ENCODE data around the gene THBS3.
A peak's percentile ranks its signal among the peaks of the same experiment; 100 is the strongest.
"Not testable (repeated sequence)": the region's sequence is repeated elsewhere in the genome, so short reads cannot be mapped to it uniquely, and the experiment has no call there.

The THBS3 gene

DNA sequence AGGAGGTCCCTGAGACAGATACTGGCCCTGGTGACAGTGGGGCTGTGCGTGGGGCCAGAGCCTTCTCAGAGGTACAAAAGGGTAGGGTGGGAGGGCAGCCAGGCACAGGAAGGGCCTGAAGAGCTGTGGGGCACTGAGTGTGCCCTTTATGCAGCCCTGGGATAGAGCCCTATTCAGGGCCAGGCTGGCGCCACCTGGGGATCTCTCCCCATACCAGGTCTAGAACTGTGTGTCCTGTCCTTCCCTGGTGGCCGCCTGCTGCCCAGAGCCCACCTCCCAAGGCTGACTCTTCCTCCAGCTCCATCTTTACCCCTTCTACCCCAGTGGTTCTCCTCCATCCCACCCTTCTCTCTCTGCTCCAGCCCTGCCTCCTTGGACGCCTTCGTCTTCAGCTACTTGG, 25.8 kb upstream of the THBS3 start:
- DNase-seq, result not testable (repeated sequence)

DNA sequence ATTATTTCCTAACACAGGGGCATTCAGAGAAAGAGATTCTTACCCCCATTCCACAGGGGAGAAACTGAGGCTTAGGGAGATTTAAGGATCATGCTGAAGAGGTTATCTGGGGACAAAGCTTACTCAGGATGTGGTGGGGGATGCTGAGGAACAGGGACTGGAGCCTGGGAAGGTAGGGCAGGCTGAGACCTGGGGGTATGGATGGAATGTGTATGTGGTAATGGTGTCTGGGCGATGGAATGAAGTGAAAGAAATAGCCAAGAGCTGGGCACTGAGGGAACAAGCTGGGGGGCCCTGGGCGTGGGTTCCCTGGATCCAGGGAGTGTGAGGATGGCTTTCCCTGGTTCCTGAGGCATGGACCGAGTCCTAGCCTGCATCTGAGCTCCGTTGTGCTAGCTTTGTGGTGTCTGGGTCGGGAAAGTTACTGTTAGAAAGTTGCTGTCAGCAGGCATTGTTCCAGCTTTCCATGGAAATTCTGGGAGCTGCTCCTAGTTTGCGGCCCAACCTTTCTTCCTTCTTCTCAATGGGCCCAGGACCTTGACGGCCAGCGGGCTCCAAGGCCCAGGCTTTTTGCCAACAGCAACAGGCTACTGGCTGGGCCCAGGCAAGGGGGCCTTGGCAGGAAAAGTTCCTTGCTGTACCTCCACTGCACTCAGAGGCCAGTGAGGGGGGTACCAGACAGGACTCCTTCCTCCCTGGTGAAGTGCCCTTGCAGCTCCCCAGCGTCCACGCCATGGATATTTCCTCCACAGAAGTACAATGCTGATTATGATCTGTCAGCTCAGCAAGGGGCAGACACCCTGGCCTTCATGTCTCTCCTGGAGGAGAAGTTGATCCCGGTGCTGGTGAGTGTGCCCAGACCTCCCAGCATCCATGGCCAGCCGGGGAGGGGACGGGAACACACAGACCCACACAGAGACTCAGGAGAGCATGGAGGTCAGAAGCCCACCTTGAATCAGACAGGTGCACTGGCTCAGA, 24.6 kb upstream of the THBS3 start:
- DNase-seq, result not testable (repeated sequence)

DNA sequence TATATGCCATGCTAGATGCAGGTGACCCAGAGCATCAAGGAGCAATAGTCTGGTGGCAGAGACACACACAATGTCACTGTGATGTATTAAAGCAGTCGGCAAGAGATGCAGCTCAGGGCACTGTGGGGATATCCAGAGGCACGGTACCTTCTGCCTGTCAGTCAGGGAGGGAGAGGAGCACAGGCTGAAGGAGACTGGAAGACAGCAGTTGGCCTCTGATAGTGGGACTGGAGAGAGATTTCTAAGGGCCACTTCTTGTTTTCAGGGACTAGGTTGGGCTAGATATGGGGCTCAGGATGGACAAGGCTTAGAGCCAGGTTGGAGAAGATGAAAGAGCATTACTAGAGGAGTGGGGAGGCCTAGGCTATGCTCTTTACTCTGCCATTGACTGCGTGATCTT, 23.6 kb upstream of the THBS3 start:
- not testable (repeated sequence) for DNase-seq

GRCh38 chr1:155228096-155228427, 20.4 kb upstream of the THBS3 start:
- no peak for DNase-seq

DNA sequence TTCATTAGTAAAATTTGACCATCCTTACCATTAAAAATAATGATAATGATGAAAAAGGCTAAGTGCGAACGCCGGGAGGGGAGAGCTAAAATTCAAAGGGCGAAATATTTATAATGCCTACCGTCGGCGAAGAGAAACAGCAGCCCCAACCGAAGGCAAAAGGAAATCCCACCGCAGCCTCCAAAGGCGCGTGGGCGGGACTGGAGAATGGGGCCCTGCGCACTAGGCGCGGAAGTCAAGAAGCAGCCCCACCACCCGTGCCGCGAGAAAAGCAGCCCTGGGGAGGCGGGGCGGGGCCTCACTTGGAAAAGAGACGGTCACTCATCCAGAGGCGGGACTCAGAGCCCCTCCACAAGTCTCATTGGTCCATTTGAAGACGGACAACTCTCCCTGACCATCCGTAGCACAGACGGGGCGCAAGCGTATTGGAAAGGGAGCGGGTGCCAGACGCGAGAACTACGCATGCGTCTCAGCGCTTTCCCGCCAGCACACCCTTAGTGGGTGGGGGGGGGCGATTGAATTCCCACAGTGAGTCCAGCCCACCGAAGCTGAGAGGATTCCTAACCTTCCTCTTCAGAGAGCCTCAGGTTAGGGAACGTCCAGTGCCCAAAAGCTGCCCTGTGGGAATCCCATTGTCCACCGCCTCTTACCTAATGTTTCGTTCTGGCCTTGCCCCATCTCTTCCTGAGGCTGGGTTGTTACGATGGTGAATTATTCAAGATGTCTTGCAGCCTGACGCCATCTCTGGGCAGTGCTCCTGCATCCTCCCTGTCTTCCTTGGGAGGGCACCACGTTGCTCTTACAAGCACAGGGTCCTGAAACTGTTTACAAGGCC, 19.8 kb upstream of the THBS3 start:
- peak; percentile 99 for DNase-seq

DNA sequence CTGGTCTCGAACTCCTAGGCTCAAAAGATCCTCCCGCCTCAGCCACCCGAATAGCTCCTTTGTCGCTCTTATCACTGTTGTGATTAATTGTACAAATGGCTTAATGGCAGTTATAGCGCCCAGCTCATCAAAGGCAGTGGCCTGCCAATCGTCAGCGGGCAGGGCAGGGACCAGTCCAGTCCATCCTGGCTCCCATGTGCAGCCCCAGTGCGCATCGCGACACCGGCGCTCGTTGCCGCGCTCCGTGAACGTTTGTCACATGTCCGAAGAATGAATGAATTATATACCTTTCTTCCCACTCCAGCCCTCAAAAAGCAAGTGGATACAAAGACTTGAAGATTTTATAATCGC, 19.2 kb upstream of the THBS3 start:
- DNase-seq, result peak; percentile 62

GRCh38 chr1:155226188-155226909, 18.7 kb upstream of the THBS3 start:
- no peak for DNase-seq

DNA sequence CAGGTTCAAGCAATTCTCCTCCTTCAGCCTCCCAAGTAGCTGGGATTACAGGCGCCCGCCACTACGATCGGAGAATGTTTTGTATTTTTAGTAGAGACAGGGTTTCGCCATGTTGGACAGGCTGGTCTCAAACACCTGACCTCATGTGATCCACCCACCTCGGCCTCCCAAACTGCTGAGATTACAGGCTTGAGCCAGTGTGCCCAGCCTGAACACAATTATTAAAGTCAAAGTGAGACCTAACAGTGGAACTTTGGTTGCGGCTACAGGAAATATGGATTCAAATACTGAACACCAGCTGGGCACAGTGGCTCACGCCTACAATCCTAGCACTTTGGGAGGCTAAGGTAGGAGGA, 17.7 kb upstream of the THBS3 start:
- DNase-seq, result not testable (repeated sequence)

GRCh38 chr1:155223047-155223446, 15.3 kb upstream of the THBS3 start:
- DNase-seq, result no peak

- not testable (repeated sequence) for DNase-seq
Measured at GRCh38 chr1:155220211-155220965, 12.7 kb upstream of the THBS3 start.

GRCh38 chr1:155219592-155220031, 11.9 kb upstream of the THBS3 start:
- DNase-seq, result peak; percentile 67

GRCh38 chr1:155218854-155219591, 11.3 kb upstream of the THBS3 start:
- peak; percentile 79 for DNase-seq

DNA sequence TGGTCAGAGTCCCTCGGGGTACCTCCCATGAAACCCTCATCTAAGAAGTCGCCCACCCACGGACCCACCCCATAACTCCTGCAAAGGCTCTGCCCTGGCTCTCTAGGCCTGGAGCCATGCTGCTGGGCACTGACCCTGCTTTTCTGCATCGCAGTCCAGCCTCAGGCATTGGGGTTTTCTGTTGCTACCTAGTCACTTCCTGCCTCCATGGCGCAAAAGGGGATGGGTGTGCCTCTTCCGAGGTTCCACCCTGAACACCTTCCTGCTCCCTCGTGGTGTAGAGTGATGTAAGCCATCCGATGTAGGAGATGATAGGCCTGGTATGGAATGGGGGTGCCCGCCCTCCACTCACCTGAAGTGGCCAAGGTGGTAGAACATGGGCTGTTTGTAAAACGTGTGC, 7.0 kb upstream of the THBS3 start:
- not testable (repeated sequence) for DNase-seq

GRCh38 chr1:155212051-155212440, 4.3 kb upstream of the THBS3 start:
- not testable (repeated sequence) for DNase-seq

- DNase-seq, result not testable (repeated sequence)
Measured at GRCh38 chr1:155211381-155212050, 3.8 kb upstream of the THBS3 start.

DNA sequence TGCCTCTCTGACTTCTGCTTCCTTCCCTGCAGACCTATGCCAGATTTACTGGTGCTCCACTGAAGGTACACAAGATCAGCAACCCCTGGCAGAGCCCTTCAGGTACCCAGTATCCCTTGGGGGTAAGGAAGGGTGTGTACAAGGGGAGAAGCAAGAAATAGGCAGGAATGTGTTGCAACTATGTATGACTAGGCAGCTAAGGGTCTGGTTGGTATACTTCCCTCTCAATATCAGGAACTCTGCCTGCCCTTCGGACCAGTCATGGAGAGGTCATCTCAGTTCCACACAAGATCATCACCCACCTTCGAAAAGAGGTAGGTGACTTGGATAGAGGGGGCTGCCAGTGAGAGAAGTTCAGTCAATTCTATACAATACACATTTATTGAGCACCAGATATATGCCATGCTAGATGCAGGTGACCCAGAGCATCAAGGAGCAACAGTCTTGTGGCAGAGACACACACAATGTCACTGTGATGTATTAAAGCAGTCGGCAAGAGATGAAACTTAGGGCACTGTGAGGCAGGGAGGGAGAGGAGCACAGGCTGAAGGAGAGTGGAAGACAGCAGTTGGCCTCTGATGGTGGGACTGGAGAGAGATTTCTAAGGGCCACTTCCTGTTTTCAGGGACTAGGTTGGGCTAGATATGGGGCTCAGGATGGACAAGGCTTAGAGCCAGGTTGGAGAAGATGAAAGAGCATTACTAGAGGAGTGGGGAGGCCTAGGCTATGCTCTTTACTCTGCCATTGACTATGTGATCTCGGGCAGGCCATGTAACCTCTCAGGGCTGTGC, 2.8 kb upstream of the THBS3 start:
- DNase-seq, result no peak

DNA sequence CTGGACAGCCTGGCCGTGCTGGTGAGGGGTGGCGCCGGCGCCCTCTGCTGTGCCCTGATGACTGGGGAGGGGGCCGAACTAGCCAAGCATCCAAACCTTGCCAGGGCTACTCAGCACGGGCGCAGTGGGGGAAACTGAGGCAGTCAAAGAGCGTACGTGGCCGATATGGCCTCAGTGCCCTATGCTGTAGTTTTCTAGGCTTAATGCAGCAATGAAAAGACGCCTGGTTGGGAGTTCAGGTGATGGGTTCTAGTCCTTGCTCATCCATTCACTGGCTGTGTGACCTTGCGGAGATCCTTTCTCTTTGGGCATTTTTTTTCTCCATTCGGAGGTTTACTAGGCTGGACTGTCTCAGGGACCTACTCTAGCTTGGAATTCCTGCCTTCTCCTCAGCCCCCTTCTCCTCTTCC, 1.6 kb upstream of the THBS3 start:
- no peak for DNase-seq

DNA sequence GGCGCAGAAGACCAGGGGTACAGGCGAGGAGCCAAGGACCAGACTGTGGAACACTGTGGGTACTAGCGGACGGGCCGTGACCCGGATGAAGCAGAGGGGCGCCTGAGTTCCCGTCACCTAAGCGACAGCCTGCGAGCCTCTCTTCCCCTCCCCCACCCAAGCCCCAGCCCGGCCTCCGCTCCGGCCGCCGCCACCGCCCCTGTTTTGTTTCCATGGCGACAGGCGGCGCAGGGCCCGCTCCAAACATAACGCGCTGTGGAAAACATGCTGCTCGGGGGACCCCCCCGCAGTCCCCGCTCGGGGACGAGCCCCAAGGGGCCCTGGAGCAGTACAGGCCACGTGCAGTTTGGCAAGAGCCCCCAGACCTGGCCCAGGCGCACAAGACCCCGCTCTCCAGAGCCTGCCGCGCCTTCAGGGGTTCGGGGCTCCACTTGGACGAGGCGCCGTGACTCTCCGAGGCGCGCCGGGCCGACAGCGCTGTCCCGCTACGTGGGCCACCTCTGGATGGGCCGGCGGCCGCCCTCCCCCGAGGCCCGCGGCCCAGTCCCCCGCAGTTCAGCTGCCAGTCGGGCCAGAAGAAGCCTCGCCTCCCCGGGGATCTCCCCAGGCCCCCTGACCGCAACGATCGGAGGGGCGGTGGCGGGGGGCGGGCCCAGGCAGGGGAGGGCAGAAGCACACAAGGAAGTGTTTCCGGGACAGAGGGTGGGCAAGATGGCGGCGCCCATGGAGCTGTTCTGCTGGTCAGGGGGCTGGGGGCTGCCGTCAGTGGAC, 1.0 kb upstream of the THBS3 start, which contains the start of gene MTX1:
Gene MTX1 (plus strand): TSS at position 155 of the 771 bp plus-strand sequence. CDS start 110 bp downstream, at position 265.
- peak; percentile 74 for DNase-seq
